Fibroblast of pulmonary artery (primary cell): Measurements from ENCODE around the gene CANT1.

Experiments
- DNase-seq: peaks from one replicate; pipeline ENCODE4 v3.0.0-alpha.2; 2010; ENCODE audit warnings: low read depth
- H3K4me3 ChIP-seq: replicated peaks from 2 replicates; pipeline ENCODE4 v1.5.1; 2011; ENCODE audit warnings: low read depth, mild to moderate bottlenecking, control low read depth, low read length, moderate library complexity
- TF ChIP-seq, protein P1 (sequence below): IDR thresholded peaks from 2 replicates; pipeline ENCODE4 v1.5.1; 2011; ENCODE audit warnings: mild to moderate bottlenecking, control low read depth, low read length, inconsistent platforms; ENCODE audit errors: missing control alignments

CANT1 gene

DNA sequence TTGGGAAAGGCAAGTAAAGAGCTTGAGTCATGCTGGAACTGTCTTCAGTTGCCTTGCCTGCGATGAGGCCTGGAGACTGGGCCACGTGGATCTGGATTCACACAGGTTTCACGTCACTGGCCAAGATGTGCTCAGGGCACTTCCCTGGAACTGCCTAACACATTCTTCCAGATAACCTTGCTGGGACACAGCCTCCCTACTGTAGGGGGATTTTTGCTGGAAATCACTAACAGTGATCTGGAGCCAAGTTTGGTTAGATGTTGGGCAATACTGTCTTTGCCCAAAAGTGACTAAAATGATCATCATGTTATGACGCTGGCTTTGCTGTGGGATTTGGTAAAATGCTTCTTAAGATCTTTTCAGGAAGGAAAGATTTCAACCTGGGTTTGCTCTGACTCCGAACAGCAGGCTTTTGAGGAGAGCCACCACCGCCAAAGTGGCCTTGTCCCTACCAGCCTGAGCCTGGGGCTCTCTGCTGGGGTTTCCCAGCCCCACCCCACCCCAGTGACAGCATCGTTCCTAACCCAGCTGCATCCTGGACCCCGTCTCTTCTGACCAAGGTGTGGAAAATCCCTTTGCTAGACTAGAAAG is 29.1 kb upstream of the CANT1 start:
- TF ChIP-seq, protein P1, sequence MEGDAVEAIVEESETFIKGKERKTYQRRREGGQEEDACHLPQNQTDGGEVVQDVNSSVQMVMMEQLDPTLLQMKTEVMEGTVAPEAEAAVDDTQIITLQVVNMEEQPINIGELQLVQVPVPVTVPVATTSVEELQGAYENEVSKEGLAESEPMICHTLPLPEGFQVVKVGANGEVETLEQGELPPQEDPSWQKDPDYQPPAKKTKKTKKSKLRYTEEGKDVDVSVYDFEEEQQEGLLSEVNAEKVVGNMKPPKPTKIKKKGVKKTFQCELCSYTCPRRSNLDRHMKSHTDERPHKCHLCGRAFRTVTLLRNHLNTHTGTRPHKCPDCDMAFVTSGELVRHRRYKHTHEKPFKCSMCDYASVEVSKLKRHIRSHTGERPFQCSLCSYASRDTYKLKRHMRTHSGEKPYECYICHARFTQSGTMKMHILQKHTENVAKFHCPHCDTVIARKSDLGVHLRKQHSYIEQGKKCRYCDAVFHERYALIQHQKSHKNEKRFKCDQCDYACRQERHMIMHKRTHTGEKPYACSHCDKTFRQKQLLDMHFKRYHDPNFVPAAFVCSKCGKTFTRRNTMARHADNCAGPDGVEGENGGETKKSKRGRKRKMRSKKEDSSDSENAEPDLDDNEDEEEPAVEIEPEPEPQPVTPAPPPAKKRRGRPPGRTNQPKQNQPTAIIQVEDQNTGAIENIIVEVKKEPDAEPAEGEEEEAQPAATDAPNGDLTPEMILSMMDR = no peak
- H3K4me3 ChIP-seq = no peak overlapping the region
- peak; percentile 100 for DNase-seq

DNA sequence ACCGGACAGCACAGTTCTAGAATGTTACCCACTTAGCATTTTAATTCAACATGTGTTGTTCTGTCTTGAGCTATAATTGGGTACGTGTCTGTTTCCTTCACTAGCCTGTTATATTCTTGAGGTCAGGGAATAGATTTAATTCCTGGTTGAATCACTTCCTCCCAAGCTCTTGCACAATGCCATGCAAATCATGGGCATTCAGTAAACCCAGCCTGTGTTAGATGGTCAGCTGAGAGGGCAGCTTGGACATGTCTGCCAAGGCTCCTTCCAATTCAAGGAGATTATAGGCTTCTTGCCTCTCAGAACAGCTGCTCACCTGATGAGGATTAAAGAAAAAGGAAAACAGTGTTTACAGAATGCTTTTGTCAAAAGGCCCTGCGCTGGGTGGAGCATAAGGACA is 27.0 kb upstream of the CANT1 start:
- H3K4me3 ChIP-seq = no peak overlapping the region
- DNase-seq = peak; percentile 96
- TF ChIP-seq, protein P1 = no peak

DNA sequence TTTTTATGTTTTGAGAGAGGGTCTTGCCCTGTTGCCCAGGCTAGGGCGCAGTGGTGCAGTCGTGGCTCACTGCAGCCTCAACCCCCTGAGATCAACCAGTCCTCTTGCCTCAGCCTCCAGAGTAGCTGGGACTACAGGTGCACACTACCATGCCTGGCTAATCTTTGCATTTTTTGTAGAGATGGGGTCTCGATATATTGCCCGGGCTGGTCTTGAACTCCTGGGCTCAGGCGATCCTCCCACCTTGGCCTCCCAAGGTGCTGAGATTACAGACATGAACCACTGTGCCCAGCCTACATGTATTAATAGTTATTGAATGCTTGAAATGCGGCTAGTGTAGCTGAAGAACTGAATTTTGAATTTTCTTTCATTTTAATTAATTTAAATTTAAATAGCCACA is 26.6 kb upstream of the CANT1 start:
- H3K4me3 ChIP-seq = no peak overlapping the region
- TF ChIP-seq, protein P1 = no peak
- DNase-seq = no peak

DNA sequence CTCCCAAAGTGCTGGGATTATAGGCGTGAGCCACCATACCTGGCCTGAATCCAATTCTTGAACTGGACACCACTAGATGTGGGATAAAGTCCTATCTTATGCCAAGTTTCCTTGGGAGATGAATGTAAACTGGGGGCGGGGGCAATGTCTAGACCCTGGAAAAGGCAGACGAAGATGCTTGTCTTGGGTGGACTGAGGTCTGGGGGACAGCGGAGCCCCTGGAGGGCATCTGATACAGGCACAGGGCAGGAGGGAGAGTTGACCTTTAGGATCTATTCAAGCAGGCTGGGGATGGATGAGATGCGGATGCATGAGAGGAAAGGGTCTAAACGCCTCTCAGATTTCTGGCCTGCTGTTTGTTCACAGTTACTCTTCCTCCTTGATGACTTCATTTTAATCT is 26.1 kb upstream of the CANT1 start:
- TF ChIP-seq, protein P1 = no peak
- DNase-seq = no peak
- H3K4me3 ChIP-seq = no peak overlapping the region

DNA sequence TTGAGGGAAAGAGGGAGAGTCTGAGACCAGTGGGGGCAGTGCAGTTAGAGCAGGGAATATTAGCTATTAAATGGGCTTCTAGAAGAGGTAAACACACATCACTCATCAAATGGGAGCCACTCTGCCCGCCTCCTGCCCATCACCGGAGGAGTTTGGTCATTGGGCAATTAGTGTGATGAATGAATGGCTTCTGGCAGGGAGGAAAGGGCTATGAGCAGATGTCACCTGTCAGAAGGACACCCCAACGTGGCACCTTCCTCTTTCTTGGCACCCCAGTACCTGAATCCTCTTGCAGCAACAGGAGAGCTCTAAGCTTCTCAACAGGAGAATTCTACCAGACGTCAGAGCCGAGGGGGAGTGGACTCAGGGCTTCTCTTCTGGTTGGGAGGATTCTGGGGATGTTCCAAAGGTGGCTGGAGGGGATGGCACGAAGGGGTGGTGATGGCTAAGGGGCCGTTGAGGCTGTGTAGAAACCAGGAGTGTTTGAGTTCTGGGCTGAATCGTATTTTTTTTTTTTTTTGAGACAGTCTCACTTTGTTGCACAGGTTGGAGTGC is 25.4 kb upstream of the CANT1 start:
- TF ChIP-seq, protein P1 = no peak
- no peak overlapping the region for H3K4me3 ChIP-seq
- DNase-seq = no peak

DNA sequence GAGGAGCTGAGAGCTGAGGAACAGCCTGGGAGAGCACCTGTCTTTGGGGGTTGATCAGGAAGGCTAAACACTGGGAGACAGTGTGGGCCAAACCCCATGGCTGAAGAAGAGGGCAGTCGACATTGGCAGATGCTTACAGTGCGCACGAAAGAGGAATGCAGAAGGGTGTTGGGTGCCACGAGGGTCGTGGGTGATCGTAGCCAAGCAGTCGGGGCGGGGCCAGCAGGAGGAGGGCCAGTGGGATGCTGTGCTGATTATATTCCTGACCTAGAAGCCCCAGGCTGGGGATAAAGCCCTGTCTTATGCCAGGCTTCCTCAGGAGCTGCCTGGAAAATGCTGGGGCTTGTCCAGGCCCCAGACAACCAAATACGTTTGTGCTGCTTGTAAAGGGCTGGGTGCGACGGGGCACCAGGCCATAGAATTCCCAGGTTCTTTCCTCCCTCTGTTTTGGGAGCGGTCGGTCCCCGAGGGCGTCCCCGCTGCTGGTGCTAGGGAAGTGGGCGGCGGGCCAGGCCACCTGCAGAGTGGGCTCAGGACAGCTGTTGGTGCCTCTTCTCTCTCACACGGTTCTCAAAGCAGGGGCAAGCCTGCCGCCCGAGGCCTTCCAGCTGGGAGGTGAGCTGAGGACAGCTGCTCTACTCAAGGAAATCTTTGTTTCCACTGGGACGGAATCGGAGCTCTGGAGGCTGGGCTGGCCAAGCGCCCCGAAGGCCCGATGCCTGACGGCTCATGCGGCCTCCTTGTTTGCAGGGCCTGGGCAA is 24.4 kb upstream of the CANT1 start:
- TF ChIP-seq, protein P1 = no peak
- DNase-seq = no peak
- H3K4me3 ChIP-seq = no peak overlapping the region
